Fibroblast of upper back skin (primary cell): ENCODE measurements around the gene ADGRD2.

Experiments used
- DNase-seq: peaks from one replicate; pipeline ENCODE4 v3.0.0-alpha.2; 2013

Gene ADGRD2

GRCh38 chr9:124482431-124483031 is 32.3 kb downstream of the ADGRD2 start:
- no peak for DNase-seq

DNA sequence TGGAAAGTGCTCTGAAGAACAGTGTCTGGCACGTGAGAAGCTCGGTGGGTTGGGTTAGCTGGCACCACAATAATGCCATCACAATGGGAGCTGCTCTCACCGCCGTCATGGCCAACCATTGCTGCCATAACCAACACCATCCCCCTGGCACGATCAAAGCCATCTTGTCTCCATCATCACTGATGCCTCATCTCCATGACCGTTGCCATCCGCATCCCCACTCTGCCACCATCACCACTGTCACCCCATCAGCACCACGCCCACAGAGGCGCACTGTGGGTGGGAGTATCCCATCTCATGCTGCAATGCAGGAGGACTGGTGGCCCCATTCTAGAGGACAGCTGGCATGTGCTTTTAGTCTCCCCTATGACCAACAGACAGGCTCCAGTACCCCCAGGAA is 33.2 kb downstream of the ADGRD2 start:
- no peak for DNase-seq

- no peak for DNase-seq
Observed at GRCh38 chr9:124485201-124485600, 35.0 kb downstream of the ADGRD2 start.

DNA sequence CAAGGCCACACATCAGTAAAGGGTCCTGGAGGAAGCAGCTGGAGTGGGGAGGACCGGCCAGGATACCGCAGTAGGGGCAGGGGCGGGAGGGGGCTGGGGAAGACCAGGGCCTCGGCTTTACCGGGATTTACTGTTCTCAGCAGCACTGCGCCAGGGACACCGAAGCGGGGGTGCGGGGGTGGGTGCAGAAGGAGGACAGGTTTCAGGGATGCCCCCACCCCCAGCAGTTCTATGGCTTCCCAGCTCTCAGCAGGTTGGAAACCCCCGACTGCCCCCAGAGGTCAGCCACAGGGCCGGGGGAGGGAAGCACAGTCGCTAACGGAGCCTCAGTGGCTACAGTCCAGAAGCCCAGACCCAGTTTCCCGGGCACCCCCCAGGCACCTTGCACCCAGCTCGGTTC is 35.7 kb downstream of the ADGRD2 start:
- no peak for DNase-seq

DNA sequence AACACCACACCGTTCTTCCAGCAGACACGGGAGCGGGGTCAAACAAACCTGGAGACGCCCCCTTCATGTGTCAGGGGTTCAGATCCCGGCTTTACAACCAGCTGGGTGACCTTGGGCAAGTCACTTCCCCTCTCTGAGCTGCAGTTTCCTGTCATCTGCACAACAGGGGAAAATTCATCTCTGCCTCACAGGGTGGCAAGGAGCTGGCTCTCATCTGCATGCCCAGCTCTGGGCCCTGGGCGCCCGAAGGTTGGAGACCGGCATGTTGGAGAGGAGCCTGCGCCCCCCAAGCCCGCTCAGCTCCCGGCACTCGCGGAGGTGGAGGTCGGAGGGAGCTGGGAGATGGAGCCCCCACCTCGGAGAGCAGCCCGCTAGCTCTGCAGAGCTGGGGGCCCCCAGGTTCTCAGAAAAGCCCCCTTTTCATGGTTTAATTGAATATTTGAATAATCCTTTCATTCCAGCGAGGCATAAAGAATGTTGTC is 36.6 kb downstream of the ADGRD2 start:
- DNase-seq = no peak

GRCh38 chr9:124487260-124488182 is 37.3 kb downstream of the ADGRD2 start:
- DNase-seq = no peak

DNA sequence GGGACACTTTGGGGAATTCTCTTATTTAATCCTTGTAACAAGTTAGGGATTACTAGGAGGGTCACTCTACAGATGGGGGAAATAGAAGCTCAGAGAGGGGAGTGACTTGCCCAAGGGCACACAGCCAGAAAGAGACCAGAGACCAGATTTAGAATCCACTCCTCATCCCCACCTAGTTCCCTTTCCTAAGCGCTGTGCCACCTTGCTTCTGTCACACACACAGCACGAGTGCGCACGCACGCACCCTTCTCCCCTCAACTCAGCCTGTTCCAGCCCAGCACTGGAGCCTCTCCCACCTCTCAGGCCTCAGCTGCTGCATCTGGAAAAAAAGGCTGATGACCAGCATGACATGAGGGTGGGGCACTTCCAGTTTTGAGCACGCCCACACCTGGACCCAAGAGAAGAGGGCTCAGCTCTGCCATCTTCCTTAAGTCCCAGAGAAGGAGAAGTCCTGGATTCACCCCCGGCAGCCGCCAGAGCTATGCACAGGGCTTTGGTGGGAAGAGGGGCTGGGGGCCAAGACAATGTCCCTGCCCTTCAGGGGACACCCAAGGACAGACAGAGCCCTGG is 38.5 kb downstream of the ADGRD2 start:
- no peak for DNase-seq

DNA sequence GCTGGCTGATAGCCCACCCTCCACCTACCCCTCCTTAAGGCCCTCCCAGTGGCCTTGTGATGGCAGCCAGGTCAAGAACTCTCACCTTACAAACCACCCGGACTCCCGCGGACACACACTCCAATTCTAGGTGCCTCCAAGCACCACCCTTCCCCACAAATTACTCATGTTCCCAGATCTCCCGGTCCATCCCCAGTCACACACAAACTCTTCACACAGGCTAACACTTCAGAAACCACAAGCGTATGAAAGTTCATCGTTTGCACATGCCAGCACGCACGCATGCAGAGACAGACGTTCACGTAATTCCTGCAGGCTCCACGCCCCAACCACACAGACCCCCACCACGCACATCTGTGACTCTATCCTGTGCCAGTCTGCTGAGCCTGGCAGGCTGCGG is 39.0 kb downstream of the ADGRD2 start:
- peak; percentile 25 for DNase-seq

DNA sequence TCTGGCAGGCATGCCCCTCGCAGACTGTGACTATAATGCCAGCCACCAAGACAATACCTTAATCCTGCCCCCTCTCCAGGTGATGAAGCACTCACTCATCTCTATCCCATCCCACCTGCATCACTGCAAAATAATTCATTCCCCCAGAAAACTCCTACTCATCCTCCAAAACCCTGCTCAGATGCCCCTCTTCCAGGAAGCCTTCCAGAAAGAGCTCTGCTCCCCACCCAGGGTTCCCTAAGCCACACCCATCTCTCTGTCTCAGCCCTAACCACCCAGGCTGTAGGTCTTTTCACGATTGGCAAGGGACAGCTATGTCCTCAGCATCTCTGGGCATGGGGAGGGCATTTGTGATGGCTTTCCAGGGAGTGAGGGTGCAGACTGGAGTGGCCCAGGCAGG is 39.8 kb downstream of the ADGRD2 start:
- DNase-seq = no peak

GRCh38 chr9:124491049-124491975 is 41.1 kb downstream of the ADGRD2 start:
- no peak for DNase-seq

- DNase-seq = no peak
Observed at GRCh38 chr9:124492818-124493217, 42.6 kb downstream of the ADGRD2 start.

- DNase-seq = no peak
Observed at GRCh38 chr9:124493218-124493617, 43.0 kb downstream of the ADGRD2 start.

DNA sequence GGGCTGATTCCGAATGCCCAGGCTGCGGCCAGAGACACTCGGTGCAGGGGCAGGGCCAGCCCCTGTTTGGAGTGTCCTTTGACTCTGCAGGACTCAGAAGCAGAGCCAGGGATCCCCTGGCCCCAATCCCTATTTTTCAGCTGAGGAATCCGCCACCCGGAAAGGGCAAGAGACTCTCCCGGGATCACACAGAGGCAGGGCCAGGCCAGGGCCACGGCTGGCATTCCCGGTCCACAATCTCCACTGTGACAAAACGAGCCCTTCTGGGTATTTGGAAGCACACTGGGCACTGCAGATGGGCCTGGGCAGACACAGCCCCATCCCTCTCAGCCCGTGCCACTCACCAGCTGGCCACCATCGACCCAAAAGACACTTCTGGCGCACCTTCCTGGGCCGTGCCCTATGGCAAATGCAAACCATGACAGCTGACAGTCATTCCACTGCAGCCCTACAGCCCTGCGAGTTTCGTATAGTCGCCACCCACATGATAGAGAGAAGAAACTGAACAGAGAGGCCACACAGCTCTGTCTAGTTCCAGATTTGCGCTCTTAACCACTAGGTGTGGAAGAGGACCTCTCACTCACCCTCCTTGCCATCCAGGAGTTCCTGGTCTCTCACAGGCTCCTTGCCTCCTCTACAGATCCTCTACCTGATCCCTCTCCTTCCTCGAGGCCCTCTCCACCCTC is 43.7 kb downstream of the ADGRD2 start:
- no peak for DNase-seq

GRCh38 chr9:124495126-124496074 is 45.1 kb downstream of the ADGRD2 start:
- no peak for DNase-seq

- DNase-seq = no peak
Observed at GRCh38 chr9:124496075-124496449, 45.8 kb downstream of the ADGRD2 start.

DNA sequence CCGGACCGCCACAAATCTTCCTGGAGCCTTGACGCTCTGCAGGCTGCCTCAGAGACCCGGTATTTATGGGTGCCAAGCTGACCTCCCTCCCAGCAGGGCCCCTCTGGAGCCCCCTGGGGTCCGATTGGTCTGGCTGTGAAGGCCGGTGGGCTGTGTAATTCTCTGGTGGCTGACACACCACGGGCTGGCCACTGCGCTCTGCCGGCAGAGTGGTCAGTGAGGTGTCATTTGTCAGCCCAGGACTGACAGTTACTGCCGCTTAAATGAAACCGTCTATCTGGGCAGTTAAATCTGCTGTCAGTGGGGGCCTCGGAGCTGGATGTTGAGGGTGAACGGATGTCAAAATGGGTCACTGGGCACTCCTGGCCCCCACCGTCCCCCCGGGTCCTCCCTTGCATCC is 46.2 kb downstream of the ADGRD2 start:
- no peak for DNase-seq

DNA sequence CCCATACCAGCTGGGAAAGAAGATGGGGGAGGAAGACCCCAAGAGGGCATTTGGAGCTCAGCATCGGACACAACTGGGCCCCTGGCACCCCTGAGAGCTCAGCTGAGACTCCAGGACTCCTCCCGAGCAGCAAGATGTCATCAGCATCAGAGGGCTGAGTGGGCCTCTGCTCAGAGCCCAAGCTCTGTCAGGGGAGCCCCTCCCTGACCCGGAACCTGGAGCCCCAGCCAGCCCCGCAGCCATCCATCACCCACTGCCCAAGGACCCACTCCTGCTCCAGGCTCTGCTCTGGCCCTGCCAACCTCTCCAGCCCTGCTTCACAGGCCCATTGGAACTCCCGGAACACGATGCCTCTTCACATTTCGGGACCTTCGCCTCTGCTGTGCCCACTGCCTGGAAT is 47.2 kb downstream of the ADGRD2 start:
- no peak for DNase-seq

- DNase-seq = no peak
Observed at GRCh38 chr9:124498040-124498439, 47.8 kb downstream of the ADGRD2 start.

GRCh38 chr9:124498499-124499146 is 48.4 kb downstream of the ADGRD2 start:
- DNase-seq = no peak

- no peak for DNase-seq
Observed at GRCh38 chr9:124499216-124499615, 49.0 kb downstream of the ADGRD2 start.
